HepG2 (cell line): Measurements from ENCODE around the gene SLC25A47. TPM values are rescaled to one million over a fixed set of nuclear protein-coding genes. Genes with fewer than 3 reads are reported as not detected.

ENCODE experiments used
- ATAC-seq: fragments of 200-7000 bp; cut with Tn5 transposase; 3 replicates; pipeline ENCODE4 v1.9.1; 2020; ENCODE audit warnings: mild to moderate bottlenecking, moderate library complexity
- BruUV-seq: library from RNA; stranded (reverse); fragments of 400-500 nt; replicated peaks from 2 replicates; lab custom pipeline; 2021; lab: Mats Ljungman, UMichigan
- CTCF ChIA-PET: fragments of 300-600 bp; formaldehyde crosslinking; extraction: SDS; loops from one replicate; lab custom pipeline; 2021; ENCODE audit warnings: low total read pairs, inconsistent platforms, low intra/inter-chr PET ratio; lab: Yijun Ruan, JAX
- POLR2A ChIA-PET: fragments of 350-600 bp; sonication (Branson Sonifier 250); formaldehyde crosslinking; loops from one replicate; lab custom pipeline; 2020; ENCODE audit warnings: antibody characterized with exemption, inconsistent platforms; lab: Yijun Ruan, JAX
- DNase-seq: peaks from one replicate; pipeline ENCODE4 v3.0.0-alpha.2; 2015; ENCODE audit warnings: low spot score
- FAIRE-seq: peaks from 3 replicates; lab custom pipeline; 2011; peaks lifted over from hg19 to GRCh38; lab: Jason Lieb, UNC
- H2AFZ ChIP-seq: one replicate; pipeline ENCODE4 v1.6.1; 2011; ENCODE audit warnings: low read length, inconsistent platforms
- H3K27ac ChIP-seq: fragments of 300-600 bp; 3 replicates; pipeline ENCODE4 v1.8.0; 2011; ENCODE audit warnings: mixed run types, mild to moderate bottlenecking, mixed read lengths, low read length, inconsistent platforms; ENCODE audit not compliant: insufficient read depth; ENCODE audit errors: extremely low read length
- H3K27me3 ChIP-seq, 2 experiments: fragments of 200-600 bp in 1 of 2; 2 replicates in 1 of 2; 3 replicates in 1 of 2; pipeline versions ENCODE4 v1.6.0 to v1.8.0; 2011; ENCODE audit warnings: low read length in 2 of 2, mild to moderate bottlenecking in 2 of 2, moderate library complexity in 2 of 2, inconsistent platforms in 1 of 2; ENCODE audit not compliant: insufficient read depth in 2 of 2, control insufficient read depth in 1 of 2
- H3K36me3 ChIP-seq, 2 experiments: fragments of 200-600 bp in 1 of 2; replicated peaks in 1 of 2; 2 replicates in 1 of 2; 3 replicates in 1 of 2; pipeline versions ENCODE4 v1.5.1 to v1.8.0; 2011; ENCODE audit warnings: low read length in 2 of 2, inconsistent platforms in 1 of 2; ENCODE audit not compliant: insufficient read depth in 2 of 2, control insufficient read depth in 1 of 2
- H3K4me1 ChIP-seq: 2 replicates; pipeline ENCODE4 v1.5.1; 2012; ENCODE audit warnings: low read length, inconsistent platforms; ENCODE audit not compliant: insufficient read depth
- H3K4me2 ChIP-seq: 2 replicates; pipeline ENCODE4 v1.6.0; 2011; ENCODE audit warnings: low read depth, low read length, inconsistent platforms
- H3K4me3 ChIP-seq, 3 experiments: fragments of 200-600 bp in 1 of 3; sonication (generic), shearing (Covaris generic) in 1 of 3; replicated peaks in 1 of 3; 2 replicates each; pipeline ENCODE4 v1.5.1; 2011 to 2016; ENCODE audit warnings: low read length in 3 of 3, inconsistent platforms in 2 of 3, low read depth in 2 of 3, mild to moderate bottlenecking in 2 of 3, control low read depth in 1 of 3, mixed read lengths in 1 of 3; ENCODE audit not compliant: insufficient read depth in 1 of 3
- H3K79me2 ChIP-seq: one replicate; pipeline ENCODE4 v1.6.1; 2011; ENCODE audit warnings: low read length, inconsistent platforms; ENCODE audit not compliant: insufficient read depth
- H3K9ac ChIP-seq: 2 replicates; pipeline ENCODE4 v1.6.0; 2011; ENCODE audit warnings: mild to moderate bottlenecking, low read depth, low read length, inconsistent platforms; ENCODE audit not compliant: insufficient read depth
- H3K9me3 ChIP-seq: 2 replicates; pipeline ENCODE4 v1.5.1; 2012; ENCODE audit warnings: mild to moderate bottlenecking, low read length
- H4K20me1 ChIP-seq: 2 replicates; pipeline ENCODE4 v1.6.0; 2011; ENCODE audit warnings: inconsistent platforms, mild to moderate bottlenecking, low read length, moderate library complexity; ENCODE audit not compliant: insufficient read depth
- ATAD3A ChIP-seq: sonication (generic); formaldehyde crosslinking; IDR thresholded peaks from 2 replicates; pipeline ENCODE4 v1.4.0; 2020; ENCODE audit warnings: missing genetic modification reagents
- FOXK2 ChIP-seq: fragments of 450-650 bp; IDR thresholded peaks from 2 replicates; pipeline ENCODE4 v1.6.1; 2016
- HDAC1 ChIP-seq: sonication (generic); formaldehyde crosslinking; IDR thresholded peaks from 2 replicates; pipeline ENCODE4 v1.5.1; 2020; ENCODE audit warnings: mild to moderate bottlenecking, missing genetic modification reagents
- KLF13 ChIP-seq: sonication (generic); formaldehyde crosslinking; IDR thresholded peaks from 2 replicates; pipeline ENCODE4 v1.4.0; 2020; ENCODE audit warnings: mild to moderate bottlenecking, missing genetic modification reagents
- RBM39 ChIP-seq: fragments of 200-400 bp; formaldehyde crosslinking; IDR thresholded peaks from one replicate; pipeline ENCODE4 v1.6.1; 2018; ENCODE audit warnings: antibody characterized with exemption, mild to moderate bottlenecking, low read depth, low read length; ENCODE audit not compliant: poor library complexity, severe bottlenecking
- SMAD3 ChIP-seq: sonication (generic); formaldehyde crosslinking; IDR thresholded peaks from 2 replicates; pipeline ENCODE4 v1.4.0; 2020; ENCODE audit warnings: missing genetic modification reagents
- ZNF264 ChIP-seq: sonication (generic); formaldehyde crosslinking; IDR thresholded peaks from 2 replicates; pipeline ENCODE4 v1.4.0; 2020; ENCODE audit warnings: missing genetic modification reagents
- ZNF34 ChIP-seq: sonication (generic); formaldehyde crosslinking; IDR thresholded peaks from 2 replicates; pipeline ENCODE4 v1.4.0; 2020; ENCODE audit warnings: mild to moderate bottlenecking, missing genetic modification reagents, borderline replicate concordance
- ZNF460 ChIP-seq: sonication (generic); formaldehyde crosslinking; IDR thresholded peaks from 2 replicates; pipeline ENCODE4 v1.5.1; 2020; ENCODE audit warnings: missing genetic modification reagents, mild to moderate bottlenecking, borderline replicate concordance
- ZNF674 ChIP-seq: sonication (generic); formaldehyde crosslinking; IDR thresholded peaks from 2 replicates; pipeline ENCODE4 v1.5.0; 2020; ENCODE audit warnings: low read depth, mild to moderate bottlenecking, missing genetic modification reagents
- ZNF891 ChIP-seq: sonication (generic); formaldehyde crosslinking; IDR thresholded peaks from 2 replicates; pipeline ENCODE4 v1.5.0; 2020; ENCODE audit warnings: mild to moderate bottlenecking, missing genetic modification reagents
- WGBS: methylation state at CpG from one replicate; pipeline ENCODE4 v1.1.6; 2017; ENCODE audit warnings: low lambda C conversion rate; 5-methylcytosine and 5-hydroxymethylcytosine counted together
- in situ Hi-C: cut with HindIII; loops from 2 replicates; pipeline ENCODE4 v1.10.0; 2017; ENCODE audit warnings: low pct_unique_long_range_greater_than_20kb; ENCODE audit not compliant: extremely low pct_ligation_motif_present
- intact Hi-C: fragments of 100-400 bp; cut with micrococcal nuclease; formaldehyde crosslinking; loops from one replicate; pipeline ENCODE4 v1.10.0; 2022; ENCODE audit not compliant: unreplicated experiment
- polyA plus RNA-seq, 8 experiments: library from polyadenylated mRNA; depleted of rRNA in 3 of 8; stranded (reverse) in 7 of 8; unstranded in 1 of 8; fragments of >200 nt; fragmentation: Illumina TruSeq in 4 of 8; extraction: Trizol in 4 of 8; gene quantifications; 2 replicates each; pipeline versions ENCODE4 v1.2.1 to v1.2.3, GENCODE V29; 2011 to 2016; ENCODE audit warnings: low read depth in 4 of 8, missing spikeins in 1 of 8, mixed read lengths in 1 of 8; ENCODE audit not compliant: insufficient read depth in 1 of 8
- total RNA-seq, 5 experiments: library from RNA; depleted of rRNA; stranded (reverse); fragments of >200 nt; fragmentation: Illumina TruSeq; extraction: Trizol; gene quantifications; 2 replicates each; pipeline ENCODE4 v1.2.3, GENCODE V29; 2016; ENCODE audit warnings: low read depth in 1 of 5
- TF ChIP-seq, protein P1 (sequence below): sonication (generic); formaldehyde crosslinking; IDR thresholded peaks from 2 replicates; pipeline ENCODE4 v1.9.0; 2022; ENCODE audit warnings: missing genetic modification reagents, mild to moderate bottlenecking, borderline replicate concordance
- TF ChIP-seq, protein P2 (sequence below): sonication (generic); formaldehyde crosslinking; IDR thresholded peaks from 2 replicates; pipeline ENCODE4 v1.5.1; 2020; ENCODE audit warnings: mild to moderate bottlenecking, missing genetic modification reagents, moderate library complexity

The SLC25A47 gene
- total and polyA plus RNA-seq, 2 of the 13 experiments (the other 11 are each of a cell fraction or from before 2014, with no cell fraction given), result 1.0 to 1.7 TPM

- H2AFZ ChIP-seq, result no peak overlapping the region
- ATAC-seq, result no peak
- 61% methylated on average over 3 of the region's 10 CpGs for WGBS
- H3K27ac ChIP-seq, result peak overlapping the region; percentile 40
- CTCF ChIA-PET, result interaction anchor here (1.9 to 2.0 kb wide), 2 partner anchors 16 to 91 kb away, joined by 8 to 14 read pairs; no protein-coding TSS in a partner anchor
- no peaks in the 10 kb centered on the region for H3K27me3 ChIP-seq
- TF ChIP-seq ZNF34 (CRISPR knock-in tag) (no peak), KLF13 (0 out of 2 replicates have a peak, but pooled peaks have one; percentile 50), SMAD3 (CRISPR knock-in tag) (no peak), FOXK2 (no peak), HDAC1 (CRISPR knock-in tag) (0 out of 2 replicates have a peak, but pooled peaks have one; percentile 32), ZNF264 (CRISPR knock-in tag) (no peak), ZNF891 (CRISPR knock-in tag) (no peak), ZNF460 (CRISPR knock-in tag) (no peak), RBM39 (no peak), ZNF674 (0 out of 2 replicates have a peak, but pooled peaks have one; percentile 54), ATAD3A (CRISPR knock-in tag) (no peak)
- TF ChIP-seq, protein P1, sequence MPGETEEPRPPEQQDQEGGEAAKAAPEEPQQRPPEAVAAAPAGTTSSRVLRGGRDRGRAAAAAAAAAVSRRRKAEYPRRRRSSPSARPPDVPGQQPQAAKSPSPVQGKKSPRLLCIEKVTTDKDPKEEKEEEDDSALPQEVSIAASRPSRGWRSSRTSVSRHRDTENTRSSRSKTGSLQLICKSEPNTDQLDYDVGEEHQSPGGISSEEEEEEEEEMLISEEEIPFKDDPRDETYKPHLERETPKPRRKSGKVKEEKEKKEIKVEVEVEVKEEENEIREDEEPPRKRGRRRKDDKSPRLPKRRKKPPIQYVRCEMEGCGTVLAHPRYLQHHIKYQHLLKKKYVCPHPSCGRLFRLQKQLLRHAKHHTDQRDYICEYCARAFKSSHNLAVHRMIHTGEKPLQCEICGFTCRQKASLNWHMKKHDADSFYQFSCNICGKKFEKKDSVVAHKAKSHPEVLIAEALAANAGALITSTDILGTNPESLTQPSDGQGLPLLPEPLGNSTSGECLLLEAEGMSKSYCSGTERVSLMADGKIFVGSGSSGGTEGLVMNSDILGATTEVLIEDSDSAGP, result 0 out of 2 replicates have a peak, but pooled peaks have one; percentile 27
- TF ChIP-seq, protein P2, sequence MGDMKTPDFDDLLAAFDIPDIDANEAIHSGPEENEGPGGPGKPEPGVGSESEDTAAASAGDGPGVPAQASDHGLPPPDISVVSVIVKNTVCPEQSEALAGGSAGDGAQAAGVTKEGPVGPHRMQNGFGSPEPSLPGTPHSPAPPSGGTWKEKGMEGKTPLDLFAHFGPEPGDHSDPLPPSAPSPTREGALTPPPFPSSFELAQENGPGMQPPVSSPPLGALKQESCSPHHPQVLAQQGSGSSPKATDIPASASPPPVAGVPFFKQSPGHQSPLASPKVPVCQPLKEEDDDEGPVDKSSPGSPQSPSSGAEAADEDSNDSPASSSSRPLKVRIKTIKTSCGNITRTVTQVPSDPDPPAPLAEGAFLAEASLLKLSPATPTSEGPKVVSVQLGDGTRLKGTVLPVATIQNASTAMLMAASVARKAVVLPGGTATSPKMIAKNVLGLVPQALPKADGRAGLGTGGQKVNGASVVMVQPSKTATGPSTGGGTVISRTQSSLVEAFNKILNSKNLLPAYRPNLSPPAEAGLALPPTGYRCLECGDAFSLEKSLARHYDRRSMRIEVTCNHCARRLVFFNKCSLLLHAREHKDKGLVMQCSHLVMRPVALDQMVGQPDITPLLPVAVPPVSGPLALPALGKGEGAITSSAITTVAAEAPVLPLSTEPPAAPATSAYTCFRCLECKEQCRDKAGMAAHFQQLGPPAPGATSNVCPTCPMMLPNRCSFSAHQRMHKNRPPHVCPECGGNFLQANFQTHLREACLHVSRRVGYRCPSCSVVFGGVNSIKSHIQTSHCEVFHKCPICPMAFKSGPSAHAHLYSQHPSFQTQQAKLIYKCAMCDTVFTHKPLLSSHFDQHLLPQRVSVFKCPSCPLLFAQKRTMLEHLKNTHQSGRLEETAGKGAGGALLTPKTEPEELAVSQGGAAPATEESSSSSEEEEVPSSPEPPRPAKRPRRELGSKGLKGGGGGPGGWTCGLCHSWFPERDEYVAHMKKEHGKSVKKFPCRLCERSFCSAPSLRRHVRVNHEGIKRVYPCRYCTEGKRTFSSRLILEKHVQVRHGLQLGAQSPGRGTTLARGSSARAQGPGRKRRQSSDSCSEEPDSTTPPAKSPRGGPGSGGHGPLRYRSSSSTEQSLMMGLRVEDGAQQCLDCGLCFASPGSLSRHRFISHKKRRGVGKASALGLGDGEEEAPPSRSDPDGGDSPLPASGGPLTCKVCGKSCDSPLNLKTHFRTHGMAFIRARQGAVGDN (CRISPR knock-in tag), result peak; percentile 31
- TF ChIP-seq, all 625 proteins: peak for 5
- intact Hi-C loops (no loop called here), in situ Hi-C loops (no loop called here)
- Histone ChIP-seq H3K9me3 (no peaks in the 10 kb centered on the region), H3K36me3 (peaks cover under 1 to 4% of the 10 kb centered on the region in 2 experiments; a peak in 1 of 5 replicates), H4K20me1 (no peaks in the 10 kb centered on the region), H3K4me2 (no peak overlapping the region), H3K4me3 (no peak overlapping the region), H3K9ac (0 out of 2 replicates have a peak overlapping the region, but pooled peaks have one; percentile 7), H3K4me1 (peaks cover 64% of the 10 kb centered on the region), H3K79me2 (peaks cover 3% of the 10 kb centered on the region)
- DNase-seq (no peak), FAIRE-seq (no peak)
- POLR2A ChIA-PET, result interaction anchor here (1.1 kb wide), 1 partner anchor 44 kb away, joined by 3 read pairs; no protein-coding TSS in a partner anchor
- BruUV-seq, result no TSS peak
These were observed 36.5 kb upstream of the SLC25A47 start for GRCh38 chr14:100286484-100287191.
